ENCODE results near the gene OSBPL6.
"Not testable (repeated sequence)": the region's sequence is repeated elsewhere in the genome, so short reads cannot be mapped to it uniquely, and the experiment has no call there.

OSBPL6 gene

DNA sequence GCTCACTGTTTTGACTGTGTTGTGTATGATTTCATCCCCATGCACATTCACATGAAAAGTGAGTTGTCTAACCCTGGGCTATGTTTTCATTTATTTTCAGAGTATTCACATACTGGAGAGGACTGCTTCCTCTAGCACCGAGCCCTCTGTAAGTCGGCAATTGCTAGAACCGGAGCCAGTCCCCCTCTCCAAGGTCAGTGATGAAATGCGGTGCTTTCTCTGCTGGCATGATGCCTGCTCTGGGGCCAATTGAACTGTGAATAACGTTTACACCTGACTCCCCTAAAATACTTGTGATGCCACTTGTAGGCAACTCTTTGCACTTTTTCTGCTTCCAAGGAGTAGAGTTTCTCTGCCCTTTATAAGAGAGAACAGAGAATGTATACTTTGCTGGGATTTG is 129.8 kb downstream of the OSBPL6 start:
- H3K4me3 ChIP-seq = no peak overlapping the region
- in situ Hi-C loops (cut with MboI; ENCODE audit: low sequenced_read_pairs) = no loop called here
- H3K9me3 ChIP-seq = no peaks in the 10 kb centered on the region
- H3K36me3 ChIP-seq (replicated peaks) = no peaks in the 10 kb centered on the region
- H3K4me1 ChIP-seq = no peaks in the 10 kb centered on the region
- H3K27me3 ChIP-seq (ENCODE audit: low read depth) = no peaks in the 10 kb centered on the region
- no peak for DNase-seq (ENCODE audit: low spot score in 2 of 2)

DNA sequence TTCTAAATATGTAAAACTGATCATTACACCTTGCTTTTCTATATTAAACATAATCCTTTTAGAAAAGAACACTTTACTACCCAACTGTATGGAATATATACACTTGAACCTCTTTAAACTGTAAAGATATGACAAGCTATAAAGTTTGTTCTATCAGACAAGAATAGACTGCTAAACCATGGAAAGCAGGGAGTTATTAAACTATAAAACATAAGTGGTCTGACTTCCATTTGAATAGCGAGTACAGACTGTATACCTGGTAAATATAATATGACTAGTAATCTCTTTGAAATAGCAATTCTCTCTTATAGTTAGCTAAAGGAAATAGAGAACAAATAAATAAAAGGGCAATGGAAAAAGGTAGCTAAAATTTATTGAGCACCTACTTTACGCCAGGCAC is 131.0 kb downstream of the OSBPL6 start:
- H3K9me3 ChIP-seq = no peaks in the 10 kb centered on the region
- H3K4me3 ChIP-seq = no peak overlapping the region
- DNase-seq (ENCODE audit: low spot score in 2 of 2) = no peak
- no peaks in the 10 kb centered on the region for H3K27me3 ChIP-seq (ENCODE audit: low read depth)
- in situ Hi-C loops (cut with MboI; ENCODE audit: low sequenced_read_pairs) = no loop called here
- no peaks in the 10 kb centered on the region for H3K36me3 ChIP-seq (replicated peaks)
- no peaks in the 10 kb centered on the region for H3K4me1 ChIP-seq

DNA sequence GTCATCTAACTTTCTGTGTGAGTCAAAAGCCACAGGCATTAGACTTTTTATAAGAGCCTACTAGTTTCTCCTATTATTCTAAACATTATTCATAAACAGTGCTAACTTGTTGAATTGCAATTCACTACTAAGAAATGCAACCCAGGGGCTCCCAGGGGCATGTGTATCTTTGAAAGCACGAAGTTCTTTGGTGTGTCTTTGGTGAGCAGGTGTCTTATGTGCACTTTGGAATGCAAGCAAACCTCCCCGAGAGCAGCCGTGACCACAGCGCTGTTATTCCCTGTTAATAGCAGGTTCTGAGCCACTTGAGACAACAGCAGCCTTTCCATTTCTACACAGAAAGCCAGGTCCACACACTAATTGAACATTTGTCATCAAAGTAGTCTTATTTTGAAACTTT is 133.2 kb downstream of the OSBPL6 start:
- in situ Hi-C loops (cut with MboI; ENCODE audit: low sequenced_read_pairs) = no loop called here
- Histone ChIP-seq H3K4me3 (no peak overlapping the region), H3K4me1 (no peaks in the 10 kb centered on the region), H3K36me3 (replicated peaks) (no peaks in the 10 kb centered on the region), H3K9me3 (no peaks in the 10 kb centered on the region), H3K27me3 (ENCODE audit: low read depth) (no peaks in the 10 kb centered on the region)
- no peak for DNase-seq (ENCODE audit: low spot score in 2 of 2)

DNA sequence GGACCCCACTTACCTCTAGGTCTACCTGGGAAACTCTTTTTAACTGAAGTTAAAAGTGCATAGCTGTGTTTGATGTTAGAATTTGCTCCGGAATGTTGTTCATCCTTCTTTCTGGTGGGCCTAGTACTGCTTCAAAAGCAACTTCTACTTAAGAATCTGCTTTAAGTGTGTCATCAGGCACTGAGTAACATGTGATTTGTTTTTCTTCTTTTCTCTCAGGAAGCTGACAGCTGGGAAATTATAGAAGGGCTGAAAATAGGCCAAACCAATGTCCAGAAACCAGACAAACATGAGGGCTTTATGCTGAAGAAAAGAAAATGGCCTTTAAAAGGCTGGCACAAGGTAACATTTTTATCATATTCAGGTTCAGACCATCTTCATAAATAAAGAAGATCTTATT is 133.7 kb downstream of the OSBPL6 start:
- Histone ChIP-seq H3K4me1 (no peaks in the 10 kb centered on the region), H3K27me3 (ENCODE audit: low read depth) (no peaks in the 10 kb centered on the region), H3K4me3 (no peak overlapping the region), H3K9me3 (no peaks in the 10 kb centered on the region), H3K36me3 (replicated peaks) (no peaks in the 10 kb centered on the region; the same call in 1 of the 2 replicates)
- no peak for DNase-seq (ENCODE audit: low spot score in 2 of 2)
- in situ Hi-C loops (cut with MboI; ENCODE audit: low sequenced_read_pairs) = no loop called here

DNA sequence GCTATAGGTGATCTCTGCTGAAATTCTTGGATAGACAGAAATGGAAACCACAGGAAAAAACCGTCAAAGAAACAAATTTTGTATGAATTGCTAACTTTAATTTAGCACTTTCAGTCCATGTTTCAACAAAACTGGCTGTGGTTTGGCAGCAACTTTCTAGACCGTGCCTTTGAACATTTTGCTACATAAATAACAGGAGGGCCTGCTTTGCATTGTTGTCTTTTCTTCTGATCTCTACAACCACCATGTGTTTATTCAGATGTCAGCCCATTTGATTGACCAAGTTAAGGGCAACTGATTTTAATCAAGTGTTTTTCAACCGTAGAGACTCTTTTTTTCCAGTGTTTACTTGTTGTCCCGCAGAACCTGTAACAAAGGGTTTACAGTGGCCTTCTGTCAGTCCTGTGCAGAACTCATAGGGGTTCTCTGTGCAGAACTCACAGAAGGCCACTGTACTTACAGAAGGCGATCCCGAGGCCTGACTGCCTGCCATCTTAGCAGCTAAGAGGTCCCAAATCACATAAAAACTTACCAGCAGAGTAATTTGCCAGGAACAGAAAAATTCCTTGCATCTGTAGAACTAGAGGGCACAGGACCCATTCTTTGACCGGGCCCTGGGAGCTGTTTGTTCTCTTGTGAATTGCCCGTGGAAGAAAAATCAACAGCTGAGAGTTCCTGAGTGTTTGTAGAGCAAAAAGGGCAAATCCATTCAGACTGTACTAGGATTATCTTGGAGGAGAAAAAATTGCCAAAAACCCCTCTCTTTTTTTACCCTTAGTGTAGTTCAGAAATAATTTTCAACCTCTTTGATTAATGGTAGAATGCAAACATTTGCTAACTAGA is 136.1 kb downstream of the OSBPL6 start:
- Histone ChIP-seq H3K4me3 (no peak overlapping the region), H3K9me3 (no peaks in the 10 kb centered on the region), H3K36me3 (replicated peaks) (no peaks in the 10 kb centered on the region; the same call in 1 of the 2 replicates), H3K27me3 (ENCODE audit: low read depth) (no peaks in the 10 kb centered on the region), H3K4me1 (no peaks in the 10 kb centered on the region)
- no peak for DNase-seq (ENCODE audit: low spot score in 2 of 2)
- in situ Hi-C loops (cut with MboI; ENCODE audit: low sequenced_read_pairs) = no loop called here

DNA sequence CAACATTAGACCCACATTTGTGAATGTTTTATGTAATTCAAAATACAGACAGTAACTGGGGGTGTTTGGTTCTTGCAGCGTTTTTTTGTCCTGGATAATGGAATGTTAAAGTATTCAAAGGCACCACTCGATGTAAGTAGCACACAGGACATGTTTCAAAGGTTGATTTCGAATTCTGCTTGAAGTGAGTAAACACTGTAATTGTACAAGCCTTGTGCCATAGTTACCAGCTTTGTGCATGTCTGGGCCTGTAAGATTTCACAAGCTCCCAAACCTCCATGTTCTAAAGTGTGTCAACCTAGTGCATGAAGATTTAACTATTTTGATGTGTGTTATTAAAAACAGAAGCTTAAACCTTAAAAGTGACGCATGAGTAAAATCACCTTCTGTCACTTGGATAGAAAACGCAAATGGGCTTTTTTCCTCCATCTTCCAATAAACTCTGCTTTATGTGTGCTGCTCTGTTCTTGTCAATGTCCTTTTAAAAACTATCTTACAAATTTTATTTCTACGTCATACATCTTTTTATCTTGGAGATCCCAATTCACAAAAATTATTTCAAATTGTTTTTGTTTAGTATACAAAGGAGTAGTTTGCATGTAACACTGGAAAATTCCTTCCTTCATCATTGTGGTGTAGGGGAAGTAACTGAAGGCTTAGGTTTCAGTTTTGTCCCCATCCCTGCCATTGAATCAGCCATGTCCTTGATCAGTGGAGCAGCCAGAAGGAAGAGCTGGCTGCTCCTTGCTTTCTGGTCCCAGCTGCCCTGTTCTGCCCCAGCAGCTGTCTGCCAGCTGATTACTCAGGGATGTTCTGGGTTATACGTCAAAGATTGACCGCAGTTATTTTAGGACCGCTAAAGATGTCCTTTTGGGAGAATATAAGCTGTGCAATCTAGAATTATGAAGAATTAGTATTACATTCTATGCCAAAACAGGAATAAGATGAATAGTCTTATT is 137.4 kb downstream of the OSBPL6 start:
- Histone ChIP-seq H3K4me1 (no peaks in the 10 kb centered on the region), H3K36me3 (replicated peaks) (peaks cover under 1% of the 10 kb centered on the region; the same call in 1 of the 2 replicates), H3K4me3 (no peak overlapping the region), H3K9me3 (no peaks in the 10 kb centered on the region), H3K27me3 (ENCODE audit: low read depth) (no peaks in the 10 kb centered on the region)
- no peak for DNase-seq (ENCODE audit: low spot score in 2 of 2)
- in situ Hi-C loops (cut with MboI; ENCODE audit: low sequenced_read_pairs) = no loop called here

DNA sequence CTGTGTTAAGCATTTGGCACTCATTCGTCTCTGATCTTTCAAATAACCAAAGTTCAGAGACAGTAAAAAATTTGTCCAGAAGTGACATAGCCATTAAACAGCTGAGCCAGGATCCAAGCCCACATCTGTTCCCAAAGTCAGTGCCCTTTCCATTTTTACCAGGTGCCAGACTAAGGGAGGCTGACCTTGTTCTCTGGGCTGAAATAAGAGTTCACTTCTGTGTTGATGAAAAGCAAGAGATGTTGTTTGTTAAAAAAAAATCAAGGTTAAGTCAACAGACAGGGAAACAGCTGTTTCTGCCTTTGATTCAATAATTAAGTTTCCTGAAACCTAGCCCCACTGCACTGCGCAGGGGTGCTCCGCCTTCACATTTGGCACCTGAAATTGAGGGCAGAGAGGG is 139.5 kb downstream of the OSBPL6 start:
- H3K36me3 ChIP-seq (replicated peaks) = peaks cover 6% of the 10 kb centered on the region; the same call in 1 of the 2 replicates
- no peak overlapping the region for H3K4me3 ChIP-seq
- H3K4me1 ChIP-seq = no peaks in the 10 kb centered on the region
- no peak for DNase-seq (ENCODE audit: low spot score in 2 of 2)
- in situ Hi-C loops (cut with MboI; ENCODE audit: low sequenced_read_pairs) = no loop called here
- no peaks in the 10 kb centered on the region for H3K27me3 ChIP-seq (ENCODE audit: low read depth)
- no peaks in the 10 kb centered on the region for H3K9me3 ChIP-seq

DNA sequence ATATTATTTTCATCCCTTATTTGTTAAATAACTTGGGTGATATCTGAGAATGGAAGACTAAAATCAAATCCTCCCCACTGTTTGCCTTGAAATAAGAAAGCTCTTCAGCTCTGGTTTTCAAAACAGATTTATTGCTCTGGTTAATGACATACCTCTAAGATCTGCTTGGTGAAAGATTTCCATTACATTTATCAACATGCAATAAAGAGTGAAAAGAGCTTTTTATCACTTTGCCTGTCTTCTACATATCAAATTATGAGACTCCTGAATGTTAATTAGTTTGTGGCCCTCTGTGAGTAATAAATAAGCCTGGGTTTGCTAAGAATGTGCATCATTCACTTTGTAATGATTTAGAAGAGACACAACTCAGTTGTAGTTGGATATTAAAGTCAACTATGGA is 140.9 kb downstream of the OSBPL6 start:
- Histone ChIP-seq H3K36me3 (replicated peaks) (peaks cover 6% of the 10 kb centered on the region; the same call in 1 of the 2 replicates), H3K4me1 (no peaks in the 10 kb centered on the region), H3K4me3 (no peak overlapping the region), H3K9me3 (no peaks in the 10 kb centered on the region), H3K27me3 (ENCODE audit: low read depth) (no peaks in the 10 kb centered on the region)
- in situ Hi-C loops (cut with MboI; ENCODE audit: low sequenced_read_pairs) = no loop called here
- DNase-seq (ENCODE audit: low spot score in 2 of 2) = no peak

DNA sequence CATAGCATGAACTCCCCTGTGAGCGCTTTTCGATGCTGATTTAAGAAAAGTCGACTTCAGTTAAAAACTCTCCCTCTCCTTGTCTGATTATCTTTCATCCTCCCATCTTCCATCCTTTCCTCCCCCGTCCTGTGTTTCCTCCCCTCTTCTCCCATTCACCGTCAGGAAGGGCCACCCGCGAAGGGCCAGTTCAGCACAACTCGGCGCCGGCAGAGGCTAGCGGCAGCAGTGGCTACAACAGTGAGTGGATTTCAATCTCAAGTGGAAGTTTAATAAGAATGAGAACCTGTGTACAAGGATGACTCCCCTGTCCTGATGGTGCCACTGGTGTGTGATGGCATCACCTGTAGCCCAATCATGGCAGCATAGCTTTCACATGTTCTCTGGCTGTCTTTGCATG is 149.8 kb downstream of the OSBPL6 start:
- no peak for DNase-seq (ENCODE audit: low spot score in 2 of 2)
- H3K4me3 ChIP-seq = no peak overlapping the region
- H3K36me3 ChIP-seq (replicated peaks) = no peaks in the 10 kb centered on the region
- H3K4me1 ChIP-seq = no peaks in the 10 kb centered on the region
- H3K9me3 ChIP-seq = no peaks in the 10 kb centered on the region
- in situ Hi-C loops (cut with MboI; ENCODE audit: low sequenced_read_pairs) = no loop called here
- no peaks in the 10 kb centered on the region for H3K27me3 ChIP-seq (ENCODE audit: low read depth)

DNA sequence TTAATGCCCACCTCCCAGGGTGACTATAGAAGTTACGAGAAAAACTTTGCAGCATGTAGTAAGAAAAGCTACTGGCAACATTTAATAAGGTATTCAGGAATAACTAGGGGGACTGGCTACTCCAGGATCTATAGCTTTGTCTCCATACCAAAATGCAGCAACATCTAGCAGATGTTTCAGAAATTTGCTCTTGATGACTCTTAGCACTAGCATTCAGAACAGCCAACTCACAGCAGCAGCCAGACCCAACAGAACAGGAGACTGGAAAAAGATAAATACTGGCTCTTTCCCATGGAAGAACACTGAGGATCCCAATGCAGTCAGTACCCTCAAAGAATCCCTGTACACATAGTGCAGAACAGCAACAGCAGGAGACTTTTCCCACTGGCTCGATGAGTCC is 151.6 kb downstream of the OSBPL6 start:
- no peak overlapping the region for H3K4me3 ChIP-seq
- H3K36me3 ChIP-seq (replicated peaks) = no peaks in the 10 kb centered on the region; the same call in 1 of the 2 replicates
- H3K27me3 ChIP-seq (ENCODE audit: low read depth) = no peaks in the 10 kb centered on the region
- H3K9me3 ChIP-seq = no peaks in the 10 kb centered on the region
- DNase-seq (ENCODE audit: low spot score in 2 of 2) = no peak
- in situ Hi-C loops (cut with MboI; ENCODE audit: low sequenced_read_pairs) = no loop called here
- no peaks in the 10 kb centered on the region for H3K4me1 ChIP-seq

DNA sequence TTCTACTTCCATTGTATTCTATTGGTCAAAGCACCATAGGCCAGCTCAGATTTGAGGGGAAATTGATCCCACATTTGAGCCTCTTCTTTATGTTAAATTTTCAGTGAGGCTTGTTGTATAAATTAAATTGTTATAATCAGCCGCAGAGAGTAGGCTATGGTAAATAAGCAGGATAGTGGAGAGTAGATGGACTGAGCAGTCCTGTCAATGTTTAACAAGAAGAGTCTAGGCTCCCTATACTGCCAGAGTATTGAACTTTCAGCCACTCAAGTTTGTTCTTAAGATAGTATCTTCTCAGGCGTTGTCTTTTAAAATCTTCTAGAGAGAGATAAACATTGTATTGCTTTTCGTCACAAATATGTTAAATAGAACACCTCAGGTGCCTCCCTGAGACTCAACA is 155.7 kb downstream of the OSBPL6 start:
- no peak for DNase-seq (ENCODE audit: low spot score in 2 of 2)
- no peaks in the 10 kb centered on the region for H3K27me3 ChIP-seq (ENCODE audit: low read depth)
- peaks cover 5% of the 10 kb centered on the region for H3K36me3 ChIP-seq (replicated peaks)
- no peaks in the 10 kb centered on the region for H3K4me1 ChIP-seq
- in situ Hi-C loops (cut with MboI; ENCODE audit: low sequenced_read_pairs) = no loop called here
- H3K9me3 ChIP-seq = no peaks in the 10 kb centered on the region
- H3K4me3 ChIP-seq = no peak overlapping the region

DNA sequence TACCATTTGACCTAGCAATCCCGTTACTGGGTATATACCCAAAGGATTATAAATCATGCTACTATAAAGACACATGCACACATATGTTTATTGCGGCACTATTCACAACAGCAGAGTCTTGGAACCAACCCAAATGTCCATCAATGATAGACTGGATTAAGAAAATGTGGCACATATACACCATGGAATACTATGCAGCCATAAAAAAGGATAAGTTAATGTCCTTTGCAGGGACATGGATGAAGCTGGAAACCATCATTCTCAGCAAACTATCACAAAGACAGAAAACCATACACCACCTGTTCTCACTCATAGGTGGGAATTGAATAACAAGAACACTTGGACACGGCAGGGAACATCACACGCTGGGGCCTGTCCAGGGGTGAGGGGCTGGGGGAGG is 163.4 kb downstream of the OSBPL6 start:
- H3K9me3 ChIP-seq; in situ Hi-C loops (cut with MboI; ENCODE audit: low sequenced_read_pairs); H3K27me3 ChIP-seq (ENCODE audit: low read depth): not testable (repeated sequence)

DNA sequence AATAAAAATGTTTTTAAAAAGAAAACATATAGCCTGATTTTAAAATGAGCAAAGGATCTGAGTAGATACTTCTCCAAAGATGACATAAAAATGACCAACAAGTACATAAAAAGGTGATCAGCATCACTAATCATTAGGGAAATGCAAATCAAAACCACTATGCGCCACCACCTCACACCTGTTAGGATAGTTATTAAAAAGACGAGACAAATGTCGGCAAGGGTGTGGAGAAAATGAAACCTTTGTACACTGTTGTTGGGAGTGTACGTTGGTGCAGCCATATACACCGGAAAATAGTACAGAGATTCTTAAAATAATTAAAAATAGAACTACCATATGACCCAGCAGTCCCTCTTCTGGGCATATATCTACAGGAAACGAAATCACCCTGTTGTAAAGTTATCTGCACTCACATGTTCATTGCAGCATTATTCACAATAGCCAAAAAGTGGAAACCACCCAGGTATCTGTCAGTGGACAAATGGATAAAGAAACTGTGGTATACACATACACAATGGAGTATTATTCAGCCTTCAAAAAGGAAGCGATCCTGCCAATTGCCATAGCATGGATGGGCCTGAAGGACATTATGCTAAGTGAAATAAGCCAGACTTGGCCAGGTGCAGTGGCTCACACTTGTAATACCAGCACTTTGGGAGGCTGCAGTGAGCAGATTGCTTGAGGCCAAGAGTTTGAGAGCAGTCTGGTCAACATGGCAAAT is 165.0 kb downstream of the OSBPL6 start:
- Histone ChIP-seq H3K4me1 (no peaks in the 10 kb centered on the region), H3K9me3 (no peaks in the 10 kb centered on the region), H3K36me3 (replicated peaks) (no peaks in the 10 kb centered on the region), H3K27me3 (ENCODE audit: low read depth) (no peaks in the 10 kb centered on the region), H3K4me3 (no peak overlapping the region)
- no peak for DNase-seq (ENCODE audit: low spot score in 2 of 2)
- in situ Hi-C loops (cut with MboI; ENCODE audit: low sequenced_read_pairs) = no loop called here

More for the DNA sequence above, 163.4 kb downstream of the OSBPL6 start:
- not testable (repeated sequence) for H3K4me3 ChIP-seq; H3K4me1 ChIP-seq; DNase-seq (ENCODE audit: low spot score in 2 of 2); H3K36me3 ChIP-seq (replicated peaks)
